ENCODE results near the gene NECTIN1.

NECTIN1 gene

GRCh38 chr11:119712459-119713358 is 16.3 kb downstream of the NECTIN1 start:
- no peak for DNase-seq (ENCODE audit: low read depth in 2 of 2)

- DNase-seq (ENCODE audit: low read depth in 2 of 2), result no peak
These were observed 17.0 kb downstream of the NECTIN1 start for GRCh38 chr11:119712006-119712405.

- DNase-seq (ENCODE audit: low read depth in 2 of 2), result no peak
These were observed 17.5 kb downstream of the NECTIN1 start for GRCh38 chr11:119711476-119711875.

GRCh38 chr11:119710417-119710816 is 18.6 kb downstream of the NECTIN1 start:
- no peak for DNase-seq (ENCODE audit: low read depth in 2 of 2)

- no peak for DNase-seq (ENCODE audit: low read depth in 2 of 2)
These were observed 19.2 kb downstream of the NECTIN1 start for GRCh38 chr11:119709638-119710346.

GRCh38 chr11:119709171-119709570 is 19.8 kb downstream of the NECTIN1 start:
- no peak for DNase-seq (ENCODE audit: low read depth in 2 of 2)

- no peak for DNase-seq (ENCODE audit: low read depth in 2 of 2)
These were observed 20.6 kb downstream of the NECTIN1 start for GRCh38 chr11:119708384-119708783.

- no peak for DNase-seq (ENCODE audit: low read depth in 2 of 2)
These were observed 22.1 kb downstream of the NECTIN1 start for GRCh38 chr11:119706887-119707286.

- DNase-seq (ENCODE audit: low read depth in 2 of 2), result no peak
These were observed 23.0 kb downstream of the NECTIN1 start for GRCh38 chr11:119706029-119706428.

- no peak for DNase-seq (ENCODE audit: low read depth in 2 of 2)
These were observed 23.6 kb downstream of the NECTIN1 start for GRCh38 chr11:119705362-119705761.

- DNase-seq (ENCODE audit: low read depth in 2 of 2), result no peak
These were observed 24.2 kb downstream of the NECTIN1 start for GRCh38 chr11:119704849-119705248.

- DNase-seq (ENCODE audit: low read depth in 2 of 2), result no peak
These were observed 27.1 kb downstream of the NECTIN1 start for GRCh38 chr11:119701591-119702549.

GRCh38 chr11:119700536-119701346 is 28.3 kb downstream of the NECTIN1 start:
- no peak for DNase-seq (ENCODE audit: low read depth in 2 of 2)

GRCh38 chr11:119700030-119700429 is 29.0 kb downstream of the NECTIN1 start:
- DNase-seq (ENCODE audit: low read depth in 2 of 2), result no peak

- no peak for DNase-seq (ENCODE audit: low read depth in 2 of 2)
These were observed 29.8 kb downstream of the NECTIN1 start for GRCh38 chr11:119699227-119699626.

- DNase-seq (ENCODE audit: low read depth in 2 of 2), result no peak
These were observed 31.1 kb downstream of the NECTIN1 start for GRCh38 chr11:119697882-119698281.

GRCh38 chr11:119697445-119697844 is 31.6 kb downstream of the NECTIN1 start:
- no peak for DNase-seq (ENCODE audit: low read depth in 2 of 2)

GRCh38 chr11:119696378-119697222 is 32.4 kb downstream of the NECTIN1 start:
- no peak for DNase-seq (ENCODE audit: low read depth in 2 of 2)

- no peak for DNase-seq (ENCODE audit: low read depth in 2 of 2)
These were observed 34.7 kb downstream of the NECTIN1 start for GRCh38 chr11:119694334-119694733.

GRCh38 chr11:119693253-119693815 is 35.7 kb downstream of the NECTIN1 start:
- DNase-seq (ENCODE audit: low read depth in 2 of 2), result no peak

Measured in stimulated activated CD4-positive, alpha-beta T cell treated with anti-CD3 and anti-CD28 coated beads, Interleukin-12 subunit alpha, Interleukin-12 subunit beta, amount 100 ng/mL, for 24 hours (primary cell).